H9 (cell line): ENCODE measurements around the gene EFCAB6. TPM values are rescaled to one million over a fixed set of nuclear protein-coding genes. Genes with fewer than 3 reads are reported as not detected.
A peak's percentile ranks its signal among the peaks of the same experiment; 100 is the strongest.

ENCODE experiments used
- DNase-seq: peaks from one replicate; pipeline ENCODE4 v3.0.0-alpha.2; 2017
- H2AFZ ChIP-seq: one replicate; pipeline ENCODE4 v1.6.1; 2013; ENCODE audit warnings: mild to moderate bottlenecking, low read length, control low read depth, moderate library complexity
- H2AK5ac ChIP-seq: 2 replicates; pipeline ENCODE4 v1.6.1; 2013; ENCODE audit warnings: low read length, control low read depth, mixed read lengths; ENCODE audit not compliant: insufficient read length
- H2BK120ac ChIP-seq: one replicate; pipeline ENCODE4 v1.6.1; 2013; ENCODE audit warnings: low read depth, mild to moderate bottlenecking, low read length, control low read depth, inconsistent platforms; ENCODE audit not compliant: poor library complexity, severe bottlenecking
- H2BK12ac ChIP-seq: 2 replicates; pipeline ENCODE4 v1.6.1; 2013; ENCODE audit warnings: low read length, control low read depth, mixed read lengths, low read depth; ENCODE audit not compliant: insufficient read length
- H2BK15ac ChIP-seq: 2 replicates; pipeline ENCODE4 v1.6.1; 2013; ENCODE audit warnings: low read depth, low read length, control low read depth
- H2BK20ac ChIP-seq: one replicate; pipeline ENCODE4 v1.6.1; 2013; ENCODE audit warnings: low read depth, mild to moderate bottlenecking, low read length, control low read depth, inconsistent platforms; ENCODE audit not compliant: poor library complexity, severe bottlenecking
- H2BK5ac ChIP-seq: 2 replicates; pipeline ENCODE4 v1.6.1; 2013; ENCODE audit warnings: low read length, control low read depth, mixed read lengths; ENCODE audit not compliant: insufficient read length
- H3K14ac ChIP-seq: 2 replicates; pipeline ENCODE4 v1.6.1; 2013; ENCODE audit warnings: low read length, control low read depth; ENCODE audit not compliant: insufficient read depth
- H3K18ac ChIP-seq: 2 replicates; pipeline ENCODE4 v1.6.1; 2013; ENCODE audit warnings: low read depth, mild to moderate bottlenecking, mixed read lengths, low read length, control low read depth; ENCODE audit not compliant: insufficient read length
- H3K23ac ChIP-seq: 2 replicates; pipeline ENCODE4 v1.6.1; 2013; ENCODE audit warnings: low read length, control low read depth, mixed read lengths, low read depth; ENCODE audit not compliant: insufficient read length
- H3K23me2 ChIP-seq: 2 replicates; pipeline ENCODE4 v1.6.1; 2013; ENCODE audit warnings: low read depth, mild to moderate bottlenecking, mixed read lengths, low read length, control low read depth; ENCODE audit not compliant: insufficient read length, poor library complexity, severe bottlenecking
- H3K27ac ChIP-seq: 2 replicates; pipeline ENCODE4 v1.5.1; 2013; ENCODE audit warnings: low read length, control low read depth, mixed read lengths, low read depth; ENCODE audit not compliant: insufficient read length
- H3K27me3 ChIP-seq: 2 replicates; pipeline ENCODE4 v1.6.1; 2013; ENCODE audit warnings: low read length, control low read depth, inconsistent platforms; ENCODE audit not compliant: insufficient read depth
- H3K4ac ChIP-seq: 2 replicates; pipeline ENCODE4 v1.6.1; 2013; ENCODE audit warnings: low read depth, mild to moderate bottlenecking, control low read depth, inconsistent platforms, low read length, moderate library complexity
- H3K4me1 ChIP-seq: 2 replicates; pipeline ENCODE4 v1.6.1; 2013; ENCODE audit warnings: low read length, control low read depth, inconsistent platforms; ENCODE audit not compliant: insufficient read depth
- H3K4me2 ChIP-seq: 2 replicates; pipeline ENCODE4 v1.6.1; 2013; ENCODE audit warnings: low read length, control low read depth, mixed read lengths; ENCODE audit not compliant: insufficient read length, insufficient read depth
- H3K56ac ChIP-seq: 2 replicates; pipeline ENCODE4 v1.6.1; 2013; ENCODE audit warnings: low read depth, mild to moderate bottlenecking, mixed read lengths, low read length, control low read depth; ENCODE audit not compliant: insufficient read length
- H3K79me1 ChIP-seq: 2 replicates; pipeline ENCODE4 v1.6.1; 2013; ENCODE audit warnings: low read depth, mild to moderate bottlenecking, moderate library complexity, low read length, control low read depth, inconsistent platforms; ENCODE audit not compliant: insufficient read depth, poor library complexity, severe bottlenecking
- H3K79me2 ChIP-seq: 2 replicates; pipeline ENCODE4 v1.6.1; 2013; ENCODE audit warnings: low read length, control low read depth, inconsistent platforms; ENCODE audit not compliant: insufficient read depth
- H3K9ac ChIP-seq: 2 replicates; pipeline ENCODE4 v1.6.1; 2013; ENCODE audit warnings: low read length, control low read depth, mixed read lengths; ENCODE audit not compliant: insufficient read length; ENCODE audit errors: extremely low read depth
- H3K9me3 ChIP-seq: one replicate; pipeline ENCODE4 v1.6.1; 2013; ENCODE audit warnings: low read depth, low read length, inconsistent platforms; ENCODE audit not compliant: control insufficient read depth
- H3T11ph ChIP-seq: one replicate; pipeline ENCODE4 v1.6.1; 2013; ENCODE audit warnings: mild to moderate bottlenecking, low read length, control low read depth, inconsistent platforms
- H4K20me1 ChIP-seq: one replicate; pipeline ENCODE4 v1.6.1; 2013; ENCODE audit not compliant: control insufficient read depth, insufficient read length, insufficient read depth
- H4K5ac ChIP-seq: 2 replicates; pipeline ENCODE4 v1.6.1; 2013; ENCODE audit warnings: low read depth, mild to moderate bottlenecking, mixed read lengths, low read length, control low read depth; ENCODE audit not compliant: insufficient read length
- H4K8ac ChIP-seq: replicated peaks from 2 replicates; pipeline ENCODE4 v1.6.1; 2013; ENCODE audit warnings: low read length, control low read depth, mixed read lengths, low read depth; ENCODE audit not compliant: insufficient read length
- H4K91ac ChIP-seq: 2 replicates; pipeline ENCODE4 v1.6.1; 2013; ENCODE audit warnings: low read depth, mild to moderate bottlenecking, moderate library complexity, mixed read lengths, low read length, control low read depth; ENCODE audit not compliant: insufficient read length
- H3K27ac Mint-ChIP-seq, 3 experiments: 2 replicates in 2 of 3; 3 replicates in 1 of 3; pipeline ENCODE4 v1.8.0; 2020 to 2021; ENCODE audit warnings: mixed read lengths in 3 of 3, mild to moderate bottlenecking in 1 of 3, moderate library complexity in 1 of 3
- H3K27me3 Mint-ChIP-seq: 2 replicates; pipeline ENCODE4 v1.8.0; 2021; ENCODE audit warnings: low read depth, mild to moderate bottlenecking, moderate library complexity, mixed read lengths
- H3K36me3 Mint-ChIP-seq, 3 experiments: 2 replicates in 2 of 3; 3 replicates in 1 of 3; pipeline ENCODE4 v1.8.0; 2020 to 2021; ENCODE audit warnings: low read depth in 3 of 3, mixed read lengths in 3 of 3; ENCODE audit not compliant: insufficient read depth in 1 of 3
- H3K4me1 Mint-ChIP-seq, 2 experiments: 2 replicates each; pipeline ENCODE4 v1.8.0; 2020; ENCODE audit warnings: mixed read lengths in 2 of 2
- H3K4me3 Mint-ChIP-seq, 2 experiments: 2 replicates in 1 of 2; 3 replicates in 1 of 2; pipeline ENCODE4 v1.8.0; 2020 to 2021; ENCODE audit warnings: mild to moderate bottlenecking in 2 of 2, mixed read lengths in 2 of 2, moderate library complexity in 1 of 2
- H3K9me3 Mint-ChIP-seq, 2 experiments: 2 replicates in 1 of 2; 3 replicates in 1 of 2; pipeline ENCODE4 v1.8.0; 2020; ENCODE audit warnings: mild to moderate bottlenecking in 2 of 2, mixed read lengths in 2 of 2, moderate library complexity in 1 of 2
- WGBS: extraction: QIAGEN DNeasy Blood & Tissue Kit; methylation state at CpG from one replicate; pipeline ENCODE4 v1.1.7; 2013; ENCODE audit warnings: missing lambda C conversion rate, low lambda C conversion rate, mixed read lengths; ENCODE audit not compliant: insufficient read length; ENCODE audit errors: extremely low coverage; 5-methylcytosine and 5-hydroxymethylcytosine counted together
- long read RNA-seq: library from polyadenylated mRNA; unstranded; transcript quantifications from one replicate; pipeline ENCODE4 v2.0.0, GENCODE V29; 2020
- total RNA-seq: library from RNA; stranded (reverse); gene quantifications from 2 replicates; pipeline ENCODE4 v1.2.1, GENCODE V29; 2021
- TF ChIP-seq, protein P1 (sequence below): fragments of 200-600 bp; sonication (generic); conservative IDR thresholded peaks from 3 replicates; pipeline ENCODE4 v1.8.0; 2021; ENCODE audit warnings: antibody characterized with exemption, mild to moderate bottlenecking

EFCAB6 gene, protein sequence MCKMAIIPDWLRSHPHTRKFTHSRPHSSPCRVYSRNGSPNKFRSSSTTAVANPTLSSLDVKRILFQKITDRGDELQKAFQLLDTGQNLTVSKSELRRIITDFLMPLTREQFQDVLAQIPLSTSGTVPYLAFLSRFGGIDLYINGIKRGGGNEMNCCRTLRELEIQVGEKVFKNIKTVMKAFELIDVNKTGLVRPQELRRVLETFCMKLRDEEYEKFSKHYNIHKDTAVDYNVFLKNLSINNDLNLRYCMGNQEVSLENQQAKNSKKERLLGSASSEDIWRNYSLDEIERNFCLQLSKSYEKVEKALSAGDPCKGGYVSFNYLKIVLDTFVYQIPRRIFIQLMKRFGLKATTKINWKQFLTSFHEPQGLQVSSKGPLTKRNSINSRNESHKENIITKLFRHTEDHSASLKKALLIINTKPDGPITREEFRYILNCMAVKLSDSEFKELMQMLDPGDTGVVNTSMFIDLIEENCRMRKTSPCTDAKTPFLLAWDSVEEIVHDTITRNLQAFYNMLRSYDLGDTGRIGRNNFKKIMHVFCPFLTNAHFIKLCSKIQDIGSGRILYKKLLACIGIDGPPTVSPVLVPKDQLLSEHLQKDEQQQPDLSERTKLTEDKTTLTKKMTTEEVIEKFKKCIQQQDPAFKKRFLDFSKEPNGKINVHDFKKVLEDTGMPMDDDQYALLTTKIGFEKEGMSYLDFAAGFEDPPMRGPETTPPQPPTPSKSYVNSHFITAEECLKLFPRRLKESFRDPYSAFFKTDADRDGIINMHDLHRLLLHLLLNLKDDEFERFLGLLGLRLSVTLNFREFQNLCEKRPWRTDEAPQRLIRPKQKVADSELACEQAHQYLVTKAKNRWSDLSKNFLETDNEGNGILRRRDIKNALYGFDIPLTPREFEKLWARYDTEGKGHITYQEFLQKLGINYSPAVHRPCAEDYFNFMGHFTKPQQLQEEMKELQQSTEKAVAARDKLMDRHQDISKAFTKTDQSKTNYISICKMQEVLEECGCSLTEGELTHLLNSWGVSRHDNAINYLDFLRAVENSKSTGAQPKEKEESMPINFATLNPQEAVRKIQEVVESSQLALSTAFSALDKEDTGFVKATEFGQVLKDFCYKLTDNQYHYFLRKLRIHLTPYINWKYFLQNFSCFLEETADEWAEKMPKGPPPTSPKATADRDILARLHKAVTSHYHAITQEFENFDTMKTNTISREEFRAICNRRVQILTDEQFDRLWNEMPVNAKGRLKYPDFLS (N-terminal part only)
- total RNA-seq = 0.20 and 0.31 TPM in 2 replicates
- long read RNA-seq = 0 reads

DNA sequence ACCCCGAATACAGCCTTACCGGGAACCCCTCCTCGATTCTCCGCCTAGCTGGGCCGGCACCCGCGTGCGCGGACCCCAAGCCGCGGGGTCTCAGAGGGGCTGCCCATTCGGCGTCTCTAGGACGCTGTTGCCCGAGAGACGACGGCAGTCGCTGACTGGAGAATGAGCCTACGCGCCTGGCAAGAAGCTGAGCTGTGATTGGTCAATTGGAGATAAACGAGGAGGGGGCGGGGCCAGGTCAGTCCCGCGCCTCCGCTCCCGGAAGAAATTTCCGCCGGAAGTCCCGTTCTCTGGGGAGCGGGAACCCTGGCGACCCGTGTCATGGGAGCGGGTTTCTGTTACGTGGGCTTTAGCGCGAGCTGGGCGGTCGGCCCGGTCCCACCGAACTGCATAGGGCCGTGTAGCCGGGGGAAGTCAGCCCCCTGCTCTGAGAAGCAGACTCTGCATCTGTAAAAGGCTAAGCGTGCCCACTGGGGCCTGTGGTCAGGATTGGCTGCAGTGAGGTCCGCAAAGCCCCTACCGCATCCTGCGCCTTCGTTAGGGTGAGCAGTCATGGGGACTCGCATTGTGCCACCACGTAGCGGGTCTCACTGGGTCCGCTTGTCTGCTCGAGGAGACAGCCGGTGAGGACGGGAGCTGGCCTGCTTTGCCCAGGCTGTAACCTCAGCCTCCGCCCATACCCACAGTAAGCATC is at the start of gene EFCAB6:
TSS of gene EFCAB6 (minus strand) at position 157 of the 694 bp plus-strand sequence. CDS start 29,987 bp downstream, outside the sequence.
- no peak within 1 kb of the TSS for H4K91ac ChIP-seq
- TF ChIP-seq, protein P1, sequence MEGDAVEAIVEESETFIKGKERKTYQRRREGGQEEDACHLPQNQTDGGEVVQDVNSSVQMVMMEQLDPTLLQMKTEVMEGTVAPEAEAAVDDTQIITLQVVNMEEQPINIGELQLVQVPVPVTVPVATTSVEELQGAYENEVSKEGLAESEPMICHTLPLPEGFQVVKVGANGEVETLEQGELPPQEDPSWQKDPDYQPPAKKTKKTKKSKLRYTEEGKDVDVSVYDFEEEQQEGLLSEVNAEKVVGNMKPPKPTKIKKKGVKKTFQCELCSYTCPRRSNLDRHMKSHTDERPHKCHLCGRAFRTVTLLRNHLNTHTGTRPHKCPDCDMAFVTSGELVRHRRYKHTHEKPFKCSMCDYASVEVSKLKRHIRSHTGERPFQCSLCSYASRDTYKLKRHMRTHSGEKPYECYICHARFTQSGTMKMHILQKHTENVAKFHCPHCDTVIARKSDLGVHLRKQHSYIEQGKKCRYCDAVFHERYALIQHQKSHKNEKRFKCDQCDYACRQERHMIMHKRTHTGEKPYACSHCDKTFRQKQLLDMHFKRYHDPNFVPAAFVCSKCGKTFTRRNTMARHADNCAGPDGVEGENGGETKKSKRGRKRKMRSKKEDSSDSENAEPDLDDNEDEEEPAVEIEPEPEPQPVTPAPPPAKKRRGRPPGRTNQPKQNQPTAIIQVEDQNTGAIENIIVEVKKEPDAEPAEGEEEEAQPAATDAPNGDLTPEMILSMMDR = no peak
- H3K4me3 Mint-ChIP-seq = peak within 1 kb of the TSS; percentile 84 to 91

More for the DNA sequence above, at the start of gene EFCAB6:
- H3K56ac ChIP-seq = no peak within 1 kb of the TSS
- no peak within 1 kb of the TSS for H2BK120ac ChIP-seq
- H3K9me3 ChIP-seq = no peaks in the 10 kb centered on the region
- H2AFZ ChIP-seq = no peak within 1 kb of the TSS
- H3K23ac ChIP-seq = no peak within 1 kb of the TSS
- Mint-ChIP-seq H3K36me3 (peaks cover 0 to 6% (median 0%) of the 10 kb centered on the region in 3 experiments; a peak in 4 of 7 replicates), H3K4me1 (peaks cover 20 to 22% of the 10 kb centered on the region in 2 experiments), H3K27ac (peak within 1 kb of the TSS in 2 of 3 experiments; percentile 55 to 92; a peak in 4 of 7 replicates), H3K9me3 (no peaks in the 10 kb centered on the region), H3K27me3 (no peaks in the 10 kb centered on the region)
- no peak within 1 kb of the TSS for H3T11ph ChIP-seq
- no peak within 1 kb of the TSS for H2BK5ac ChIP-seq
- H2AK5ac ChIP-seq = no peak within 1 kb of the TSS
- no peak within 1 kb of the TSS for H3K4ac ChIP-seq
- H3K9ac ChIP-seq = peak within 1 kb of the TSS; percentile 81
- peak within 1 kb of the TSS; percentile 89 for H3K4me2 ChIP-seq
- H3K14ac ChIP-seq = peak within 1 kb of the TSS; percentile 59
- H4K20me1 ChIP-seq = no peaks in the 10 kb centered on the region
- H3K4me1 ChIP-seq = no peaks in the 10 kb centered on the region; the same call in 1 of the 2 replicates
- peak within 1 kb of the TSS; percentile 7 for H4K5ac ChIP-seq
- no peaks in the 10 kb centered on the region for H3K27me3 ChIP-seq
- H3K79me1 ChIP-seq = no peaks in the 10 kb centered on the region
- DNase-seq = peak; percentile 94
- no peak within 1 kb of the TSS for H2BK15ac ChIP-seq
- no peak within 1 kb of the TSS for H3K27ac ChIP-seq
- no peak within 1 kb of the TSS for H2BK12ac ChIP-seq
- peak within 1 kb of the TSS; percentile 78 for H3K18ac ChIP-seq
- H3K79me2 ChIP-seq = no peaks in the 10 kb centered on the region
- no peak within 1 kb of the TSS for H2BK20ac ChIP-seq
- H4K8ac ChIP-seq = no peak within 1 kb of the TSS
- WGBS = no CpG with 5 or more reads among the region's 55 CpGs
- H3K23me2 ChIP-seq = peaks cover 13% of the 10 kb centered on the region
